ENCODE measurements around the gene CEMIP.

The CEMIP gene, protein sequence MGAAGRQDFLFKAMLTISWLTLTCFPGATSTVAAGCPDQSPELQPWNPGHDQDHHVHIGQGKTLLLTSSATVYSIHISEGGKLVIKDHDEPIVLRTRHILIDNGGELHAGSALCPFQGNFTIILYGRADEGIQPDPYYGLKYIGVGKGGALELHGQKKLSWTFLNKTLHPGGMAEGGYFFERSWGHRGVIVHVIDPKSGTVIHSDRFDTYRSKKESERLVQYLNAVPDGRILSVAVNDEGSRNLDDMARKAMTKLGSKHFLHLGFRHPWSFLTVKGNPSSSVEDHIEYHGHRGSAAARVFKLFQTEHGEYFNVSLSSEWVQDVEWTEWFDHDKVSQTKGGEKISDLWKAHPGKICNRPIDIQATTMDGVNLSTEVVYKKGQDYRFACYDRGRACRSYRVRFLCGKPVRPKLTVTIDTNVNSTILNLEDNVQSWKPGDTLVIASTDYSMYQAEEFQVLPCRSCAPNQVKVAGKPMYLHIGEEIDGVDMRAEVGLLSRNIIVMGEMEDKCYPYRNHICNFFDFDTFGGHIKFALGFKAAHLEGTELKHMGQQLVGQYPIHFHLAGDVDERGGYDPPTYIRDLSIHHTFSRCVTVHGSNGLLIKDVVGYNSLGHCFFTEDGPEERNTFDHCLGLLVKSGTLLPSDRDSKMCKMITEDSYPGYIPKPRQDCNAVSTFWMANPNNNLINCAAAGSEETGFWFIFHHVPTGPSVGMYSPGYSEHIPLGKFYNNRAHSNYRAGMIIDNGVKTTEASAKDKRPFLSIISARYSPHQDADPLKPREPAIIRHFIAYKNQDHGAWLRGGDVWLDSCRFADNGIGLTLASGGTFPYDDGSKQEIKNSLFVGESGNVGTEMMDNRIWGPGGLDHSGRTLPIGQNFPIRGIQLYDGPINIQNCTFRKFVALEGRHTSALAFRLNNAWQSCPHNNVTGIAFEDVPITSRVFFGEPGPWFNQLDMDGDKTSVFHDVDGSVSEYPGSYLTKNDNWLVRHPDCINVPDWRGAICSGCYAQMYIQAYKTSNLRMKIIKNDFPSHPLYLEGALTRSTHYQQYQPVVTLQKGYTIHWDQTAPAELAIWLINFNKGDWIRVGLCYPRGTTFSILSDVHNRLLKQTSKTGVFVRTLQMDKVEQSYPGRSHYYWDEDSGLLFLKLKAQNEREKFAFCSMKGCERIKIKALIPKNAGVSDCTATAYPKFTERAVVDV (N-terminal part only)

GRCh38 chr15:80778964-80779657 lies at the start of gene CEMIP:
TSS of gene CEMIP (plus strand) at chr15:80779370. CDS start at chr15:80873880, 94,510 bp downstream.
- H3K4me3 ChIP-seq (ENCODE audit: low read depth in 1 of 2, low read length in 2 of 2) = peak within 1 kb of the TSS; percentile 54 to 62
- H3K9ac ChIP-seq (ENCODE audit: low read length) = no peak within 1 kb of the TSS
- peaks cover 20% of the 10 kb centered on the region for H3K4me1 ChIP-seq (ENCODE audit: insufficient read depth, low read length)
- no peaks in the 10 kb centered on the region for H3K36me3 ChIP-seq (ENCODE audit: insufficient read depth, low read length)
- H3K27ac ChIP-seq (ENCODE audit: low read depth, low read length) = no peak within 1 kb of the TSS
- H3K9me3 ChIP-seq (ENCODE audit: low read length) = no peaks in the 10 kb centered on the region
- peaks cover 14 to 19% of the 10 kb centered on the region in 2 donors for H3K27me3 ChIP-seq (ENCODE audit: control insufficient read depth in 1 of 2, insufficient read depth in 2 of 2, low read length in 2 of 2)

- Histone ChIP-seq H3K36me3 (ENCODE audit: insufficient read depth, low read length) (no peaks in the 10 kb centered on the region), H3K9me3 (ENCODE audit: low read length) (no peaks in the 10 kb centered on the region), H3K4me3 (ENCODE audit: low read depth in 1 of 2, low read length in 2 of 2) (peak overlapping the region in 1 of 2 donors; percentile 21), H3K27me3 (ENCODE audit: control insufficient read depth in 1 of 2, insufficient read depth in 2 of 2, low read length in 2 of 2) (no peaks in the 10 kb centered on the region), H3K4me1 (ENCODE audit: insufficient read depth, low read length) (peaks cover 11% of the 10 kb centered on the region), H3K9ac (ENCODE audit: low read length) (no peak overlapping the region), H3K27ac (ENCODE audit: low read depth, low read length) (no peak overlapping the region)
These were observed 48.8 kb upstream of the CEMIP start for GRCh38 chr15:80730387-80730786.

DNA sequence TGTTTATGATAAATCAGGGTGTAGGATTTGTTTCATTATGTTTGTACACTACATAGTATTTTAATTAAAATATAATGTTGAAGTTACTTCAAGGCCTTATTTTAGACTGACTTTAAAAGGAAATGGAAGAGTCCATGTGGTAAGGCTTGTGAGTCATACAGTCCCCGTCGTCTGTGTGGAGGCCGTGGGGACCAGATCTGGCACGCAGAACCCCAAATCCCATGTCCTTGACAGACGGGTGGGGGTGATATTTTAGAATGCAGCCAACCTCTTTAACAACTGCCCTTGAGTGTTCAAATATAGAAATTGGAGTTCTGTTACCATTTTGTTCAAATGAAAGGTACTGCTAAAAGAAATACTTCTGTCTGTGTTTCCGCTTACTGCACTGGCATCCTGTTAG lies 48.2 kb upstream of the CEMIP start:
- Histone ChIP-seq H3K4me1 (ENCODE audit: insufficient read depth, low read length) (peaks cover 11% of the 10 kb centered on the region), H3K27ac (ENCODE audit: low read depth, low read length) (no peak overlapping the region), H3K9me3 (ENCODE audit: low read length) (no peaks in the 10 kb centered on the region), H3K4me3 (ENCODE audit: low read depth in 1 of 2, low read length in 2 of 2) (no peak overlapping the region), H3K36me3 (ENCODE audit: insufficient read depth, low read length) (no peaks in the 10 kb centered on the region), H3K9ac (ENCODE audit: low read length) (no peak overlapping the region), H3K27me3 (ENCODE audit: control insufficient read depth in 1 of 2, insufficient read depth in 2 of 2, low read length in 2 of 2) (no peaks in the 10 kb centered on the region)

- Histone ChIP-seq H3K36me3 (ENCODE audit: insufficient read depth, low read length) (no peaks in the 10 kb centered on the region), H3K27me3 (ENCODE audit: control insufficient read depth in 1 of 2, insufficient read depth in 2 of 2, low read length in 2 of 2) (no peaks in the 10 kb centered on the region), H3K9ac (ENCODE audit: low read length) (no peak overlapping the region), H3K9me3 (ENCODE audit: low read length) (no peaks in the 10 kb centered on the region), H3K4me1 (ENCODE audit: insufficient read depth, low read length) (peaks cover 16% of the 10 kb centered on the region), H3K27ac (ENCODE audit: low read depth, low read length) (no peak overlapping the region), H3K4me3 (ENCODE audit: low read depth in 1 of 2, low read length in 2 of 2) (no peak overlapping the region)
These were observed 47.0 kb upstream of the CEMIP start for GRCh38 chr15:80732167-80732566.

DNA sequence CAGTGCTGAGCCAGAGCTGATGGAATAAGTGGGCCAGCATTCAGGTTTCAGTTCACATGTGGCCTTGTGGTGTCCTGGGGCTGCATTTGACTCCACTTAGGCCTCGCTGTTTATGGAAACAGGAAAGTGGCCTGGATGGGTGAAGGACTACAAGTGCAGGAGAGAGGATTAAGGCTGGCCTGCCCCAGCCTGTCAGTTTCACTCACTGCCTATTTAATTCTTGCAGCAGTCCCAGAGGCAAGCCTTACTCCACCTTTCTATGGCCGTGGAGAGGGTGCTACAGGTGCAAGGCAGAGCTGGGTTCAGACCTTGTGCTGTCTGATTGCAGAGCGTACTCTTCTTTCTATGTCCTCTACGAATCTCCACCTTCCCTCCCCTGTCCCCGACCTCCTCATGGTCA lies 46.4 kb upstream of the CEMIP start:
- Histone ChIP-seq H3K9me3 (ENCODE audit: low read length) (no peaks in the 10 kb centered on the region), H3K9ac (ENCODE audit: low read length) (no peak overlapping the region), H3K4me1 (ENCODE audit: insufficient read depth, low read length) (peaks cover 16% of the 10 kb centered on the region), H3K36me3 (ENCODE audit: insufficient read depth, low read length) (no peaks in the 10 kb centered on the region), H3K27me3 (ENCODE audit: control insufficient read depth in 1 of 2, insufficient read depth in 2 of 2, low read length in 2 of 2) (no peaks in the 10 kb centered on the region), H3K4me3 (ENCODE audit: low read depth in 1 of 2, low read length in 2 of 2) (no peak overlapping the region), H3K27ac (ENCODE audit: low read depth, low read length) (no peak overlapping the region)

DNA sequence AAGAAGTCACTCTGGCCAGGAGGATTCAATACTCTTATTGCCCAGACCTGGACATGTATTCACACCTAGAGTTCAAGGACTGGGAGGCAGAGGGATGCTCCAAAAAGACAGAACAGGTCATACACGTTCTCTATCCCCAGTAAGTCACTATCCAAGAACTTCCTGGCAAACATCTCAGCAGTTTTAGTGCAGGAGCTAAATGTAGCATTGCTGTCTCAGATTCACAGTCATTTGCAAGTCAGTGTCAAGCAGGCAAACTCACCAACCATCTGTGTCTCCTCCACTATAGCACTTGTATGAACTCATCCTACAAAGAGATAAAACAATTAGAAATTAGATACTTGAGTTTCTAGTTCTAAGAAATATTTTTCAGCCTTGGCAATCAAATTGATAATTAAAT lies 45.7 kb upstream of the CEMIP start:
- Histone ChIP-seq H3K4me1 (ENCODE audit: insufficient read depth, low read length) (peaks cover 16% of the 10 kb centered on the region), H3K4me3 (ENCODE audit: low read depth in 1 of 2, low read length in 2 of 2) (no peak overlapping the region), H3K36me3 (ENCODE audit: insufficient read depth, low read length) (no peaks in the 10 kb centered on the region), H3K9me3 (ENCODE audit: low read length) (no peaks in the 10 kb centered on the region), H3K27me3 (ENCODE audit: control insufficient read depth in 1 of 2, insufficient read depth in 2 of 2, low read length in 2 of 2) (no peaks in the 10 kb centered on the region), H3K9ac (ENCODE audit: low read length) (no peak overlapping the region), H3K27ac (ENCODE audit: low read depth, low read length) (no peak overlapping the region)

- Histone ChIP-seq H3K9me3 (ENCODE audit: low read length) (no peaks in the 10 kb centered on the region), H3K27me3 (ENCODE audit: control insufficient read depth in 1 of 2, insufficient read depth in 2 of 2, low read length in 2 of 2) (no peaks in the 10 kb centered on the region), H3K9ac (ENCODE audit: low read length) (no peak overlapping the region), H3K36me3 (ENCODE audit: insufficient read depth, low read length) (no peaks in the 10 kb centered on the region), H3K4me3 (ENCODE audit: low read depth in 1 of 2, low read length in 2 of 2) (no peak overlapping the region), H3K27ac (ENCODE audit: low read depth, low read length) (no peak overlapping the region), H3K4me1 (ENCODE audit: insufficient read depth, low read length) (peaks cover 15% of the 10 kb centered on the region)
These were observed 43.8 kb upstream of the CEMIP start for GRCh38 chr15:80735344-80735743.

- Histone ChIP-seq H3K27ac (ENCODE audit: low read depth, low read length) (no peak overlapping the region), H3K9ac (ENCODE audit: low read length) (no peak overlapping the region), H3K9me3 (ENCODE audit: low read length) (no peaks in the 10 kb centered on the region), H3K36me3 (ENCODE audit: insufficient read depth, low read length) (no peaks in the 10 kb centered on the region), H3K27me3 (ENCODE audit: control insufficient read depth in 1 of 2, insufficient read depth in 2 of 2, low read length in 2 of 2) (no peaks in the 10 kb centered on the region), H3K4me3 (ENCODE audit: low read depth in 1 of 2, low read length in 2 of 2) (no peak overlapping the region), H3K4me1 (ENCODE audit: insufficient read depth, low read length) (peaks cover 6% of the 10 kb centered on the region)
These were observed 42.6 kb upstream of the CEMIP start for GRCh38 chr15:80736560-80736959.

DNA sequence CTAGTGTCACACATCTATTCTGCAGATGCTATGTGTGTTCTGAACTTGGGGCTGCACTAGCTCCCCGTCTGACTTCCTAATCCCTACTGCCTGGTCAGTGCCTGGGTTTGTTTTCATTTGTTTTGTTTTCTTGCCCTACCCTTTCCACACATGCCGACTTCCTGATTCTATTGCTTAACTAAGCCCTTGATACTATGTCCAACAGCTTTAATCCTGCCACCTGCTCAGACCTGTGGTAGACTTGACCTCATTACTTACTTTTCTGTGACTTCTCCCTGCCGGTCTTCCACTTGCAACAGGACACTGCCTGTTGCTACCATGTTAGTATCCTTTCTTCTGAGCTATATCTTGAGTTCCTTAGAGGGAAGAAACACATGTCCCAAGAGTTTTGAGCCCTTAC lies 39.3 kb upstream of the CEMIP start:
- H3K4me3 ChIP-seq (ENCODE audit: low read depth in 1 of 2, low read length in 2 of 2) = no peak overlapping the region
- H3K27ac ChIP-seq (ENCODE audit: low read depth, low read length) = no peak overlapping the region
- peaks cover 6% of the 10 kb centered on the region for H3K4me1 ChIP-seq (ENCODE audit: insufficient read depth, low read length)
- H3K9ac ChIP-seq (ENCODE audit: low read length) = no peak overlapping the region
- no peaks in the 10 kb centered on the region for H3K27me3 ChIP-seq (ENCODE audit: control insufficient read depth in 1 of 2, insufficient read depth in 2 of 2, low read length in 2 of 2)
- H3K9me3 ChIP-seq (ENCODE audit: low read length) = no peaks in the 10 kb centered on the region
- H3K36me3 ChIP-seq (ENCODE audit: insufficient read depth, low read length) = no peaks in the 10 kb centered on the region

GRCh38 chr15:80742081-80742480 lies 37.1 kb upstream of the CEMIP start:
- Histone ChIP-seq H3K4me3 (ENCODE audit: low read depth in 1 of 2, low read length in 2 of 2) (no peak overlapping the region), H3K9ac (ENCODE audit: low read length) (no peak overlapping the region), H3K4me1 (ENCODE audit: insufficient read depth, low read length) (no peaks in the 10 kb centered on the region), H3K27ac (ENCODE audit: low read depth, low read length) (no peak overlapping the region), H3K27me3 (ENCODE audit: control insufficient read depth in 1 of 2, insufficient read depth in 2 of 2, low read length in 2 of 2) (no peaks in the 10 kb centered on the region), H3K36me3 (ENCODE audit: insufficient read depth, low read length) (no peaks in the 10 kb centered on the region), H3K9me3 (ENCODE audit: low read length) (no peaks in the 10 kb centered on the region)
